Measurements from ENCODE around the gene SHROOM4. TPM values are rescaled to one million over a fixed set of nuclear protein-coding genes. Genes with fewer than 3 reads are reported as not detected.

SHROOM4 gene
- total and polyA plus RNA-seq, 9 of the 15 experiments (the other 6 are each of a cell fraction or from before 2014, with no cell fraction given): not detected

GRCh38 chrX:50671661-50672060, 142.3 kb downstream of the SHROOM4 start:
- intact Hi-C loops (cut with micrococcal nuclease) (no loop called here), in situ Hi-C loops (cut with MboI) (no loop called here)
- Histone ChIP-seq H3K9me1 (ENCODE audit: control insufficient read depth, insufficient read depth, low read length) (no peaks in the 10 kb centered on the region), H3K27me3 (ENCODE audit: control insufficient read depth in 2 of 2, insufficient read depth in 2 of 2, low read length in 2 of 2) (no peaks in the 10 kb centered on the region), H2AFZ (ENCODE audit: low read depth, low read length) (no peak overlapping the region), H3K4me3 (no peak overlapping the region), H3K9ac (ENCODE audit: insufficient read depth in 1 of 2, low read depth in 2 of 2, low read length in 2 of 2) (no peak overlapping the region), H3K9me3 (replicated peaks; ENCODE audit: control insufficient read depth, insufficient read depth, low read depth, low read length) (no peaks in the 10 kb centered on the region), H3K4me2 (ENCODE audit: insufficient read depth, low read length) (no peak overlapping the region), H3K79me2 (ENCODE audit: control insufficient read depth, insufficient read depth, low read length) (no peaks in the 10 kb centered on the region), H4K20me1 (replicated peaks; ENCODE audit: control insufficient read depth, insufficient read depth, low read length) (no peaks in the 10 kb centered on the region), H3K36me3 (ENCODE audit: control insufficient read depth, insufficient read depth, low read length) (no peaks in the 10 kb centered on the region), H3K27ac (ENCODE audit: extremely low read depth, low read depth, low read length) (no peak overlapping the region), H3K4me1 (replicated peaks in 1 of 2; ENCODE audit: control insufficient read depth in 2 of 2, insufficient read depth in 2 of 2, low read length in 2 of 2) (no peaks in the 10 kb centered on the region)
- 0% methylated on average over 1 of the region's 1 CpG for WGBS (ENCODE audit: insufficient coverage, low coverage, missing lambda C conversion rate)
- ChIA-PET CTCF (ENCODE audit: low intra/inter-chr PET ratio) (no interaction called here), POLR2A (no interaction called here)
- DNase-seq (ENCODE audit: extremely low read depth in 1 of 4, low spot score in 3 of 4): no peak
- ATAC-seq: no peak
- TF ChIP-seq STAT6 (CRISPR knock-in tag; IDR thresholded peaks at IDR 0.05): no peak
- no peak for TF ChIP-seq TBP (optimal IDR thresholded peaks at IDR 0.05; ENCODE audit: low read depth, low read length)
- no peak for TF ChIP-seq PRPF4 (IDR thresholded peaks at IDR 0.05; ENCODE audit: insufficient read depth, low read depth, low read length, poor library complexity, severe bottlenecking)
- no peak for TF ChIP-seq HMGN3 (IDR thresholded peaks at IDR 0.05; ENCODE audit: borderline replicate concordance, extremely low read depth, insufficient read length, low read depth, low read length)
- no peak for TF ChIP-seq FOSL1 (tag; conservative IDR thresholded peaks at IDR 0.05)
- TF ChIP-seq ZNF639 (CRISPR knock-in tag; conservative IDR thresholded peaks at IDR 0.05 in 1 of 2, IDR thresholded peaks at IDR 0.05 in 1 of 2): no peak
- TF ChIP-seq THRA (IDR thresholded peaks at IDR 0.05): no peak
- no peak for TF ChIP-seq ZKSCAN8 (CRISPR knock-in tag; IDR thresholded peaks at IDR 0.05)
- no peak for TF ChIP-seq ZNF668 (CRISPR knock-in tag; IDR thresholded peaks at IDR 0.05)
- no peak for TF ChIP-seq YY1 (IDR thresholded peaks at IDR 0.05; ENCODE audit: borderline replicate concordance in 1 of 3, control insufficient read depth in 1 of 3, extremely low read depth in 1 of 3, insufficient read depth in 3 of 3, insufficient read length in 1 of 3, insufficient replicate concordance in 2 of 3, low read depth in 1 of 3, low read length in 2 of 3)
- TF ChIP-seq GABPB1 (CRISPR knock-in tag; IDR thresholded peaks at IDR 0.05): no peak
- no peak for TF ChIP-seq ZNF740 (CRISPR knock-in tag; IDR thresholded peaks at IDR 0.05)
- no peak for TF ChIP-seq ZNF740 (tag; IDR thresholded peaks at IDR 0.05)
- no peak for TF ChIP-seq NONO (IDR thresholded peaks at IDR 0.05; ENCODE audit: low read depth in 2 of 2, low read length in 1 of 2)
- no TSS peak for BruUV-seq (replicated peaks)
- FAIRE-seq: no peak

Measured in K562 (cell line).